NCI-H2171 treated with DMSO at 0.1 percent for 48 hours (cell line): ENCODE measurements around the gene ACTN1.
"Not testable (repeated sequence)": the region's sequence is repeated elsewhere in the genome, so short reads cannot be mapped to it uniquely, and the experiment has no call there.

Experiments
- DNase-seq: peaks from one replicate; lab custom pipeline; 2025; lab: John Stamatoyannopoulos, UW

The ACTN1 gene

DNA sequence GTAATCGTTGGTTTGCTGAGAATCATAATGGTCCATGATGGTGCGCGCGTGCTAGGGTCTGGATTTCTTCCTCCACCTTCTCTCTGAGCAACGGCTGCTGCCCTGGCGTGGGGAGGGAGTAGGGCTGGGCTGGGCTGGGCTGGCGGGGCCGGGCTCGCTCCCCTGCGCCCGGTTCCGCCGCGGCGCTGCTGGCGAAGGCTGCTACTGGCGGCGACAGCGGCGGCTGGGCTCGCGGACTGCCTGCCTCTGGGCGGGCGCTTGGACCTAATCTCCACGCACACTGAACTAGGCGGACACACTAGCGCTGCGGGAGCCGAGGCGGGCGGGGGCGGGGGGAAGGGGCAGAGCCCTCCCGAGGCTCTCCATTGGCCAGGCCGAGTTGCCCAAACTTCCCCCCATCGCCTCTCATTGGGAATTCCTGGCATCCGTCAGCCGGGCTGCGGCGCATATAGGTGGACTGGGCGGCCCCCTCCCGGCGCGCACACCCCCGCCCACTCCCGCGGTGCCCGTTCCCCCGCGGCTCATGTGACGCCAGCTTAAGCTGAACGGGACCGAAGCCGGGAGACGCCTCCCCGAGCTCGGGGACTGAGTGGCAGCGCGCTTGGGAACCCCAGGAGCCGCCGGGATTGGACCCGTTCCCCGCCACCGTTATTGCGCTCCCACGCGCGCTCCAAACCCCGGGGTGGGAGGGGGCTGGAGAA, at the start of gene ACTN1:
Gene ACTN1 (minus strand): TSS at position 282 of the 701 bp plus-strand sequence. CDS start 246 bp downstream, at position 36.
- peak; percentile 96 for DNase-seq

DNA sequence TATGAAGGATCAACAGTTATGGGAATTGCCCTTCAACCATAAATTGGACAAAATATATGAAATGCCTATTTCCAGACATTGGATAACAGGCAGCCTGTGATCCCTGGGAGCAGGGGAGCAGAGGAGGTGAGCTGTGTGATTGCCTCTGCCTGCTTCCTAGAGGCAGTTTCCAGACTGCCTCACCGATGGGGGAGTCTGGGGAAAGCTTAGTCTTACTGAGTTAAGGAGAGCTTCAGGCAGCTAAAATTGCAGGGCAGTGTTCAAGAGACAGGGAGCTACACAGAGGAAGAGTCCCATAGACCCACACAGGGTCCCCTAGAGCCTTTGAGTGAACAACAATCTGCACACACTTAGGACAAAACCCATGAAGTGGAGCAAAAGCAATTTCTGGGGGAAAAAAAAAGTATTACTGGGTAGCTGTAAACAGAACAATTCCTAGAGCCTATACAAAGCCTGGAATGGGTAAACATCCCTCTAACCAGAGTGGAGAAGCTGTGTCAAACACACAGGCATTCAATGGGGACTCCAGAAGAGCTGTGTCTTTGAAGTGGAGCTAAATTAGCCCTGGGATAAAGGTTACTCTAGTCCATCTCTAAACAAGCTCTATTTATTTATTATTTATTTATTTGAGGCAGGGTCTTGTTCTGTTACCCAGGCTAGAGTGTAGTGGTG, 48.3 kb upstream of the ACTN1 start:
- DNase-seq = no peak

DNA sequence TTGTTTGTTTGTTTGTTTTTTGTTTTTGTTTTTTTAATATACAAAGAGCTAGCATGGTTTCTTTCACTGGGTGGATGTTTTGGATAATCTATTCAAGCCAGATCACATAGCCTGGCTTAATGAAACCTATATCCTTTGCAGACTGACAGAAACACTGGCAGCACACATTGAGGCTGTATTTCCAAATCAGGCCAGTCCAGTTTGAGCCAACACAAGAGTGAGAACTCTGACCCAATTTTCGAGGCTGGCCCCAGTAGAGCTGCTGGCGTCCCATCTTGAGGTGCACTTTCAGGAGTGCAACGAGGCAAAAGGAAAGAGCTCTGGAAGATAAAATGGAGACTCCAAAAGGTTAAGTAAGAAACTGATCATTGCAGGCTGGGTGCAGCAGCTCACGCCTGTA, 43.9 kb upstream of the ACTN1 start:
- no peak for DNase-seq

DNA sequence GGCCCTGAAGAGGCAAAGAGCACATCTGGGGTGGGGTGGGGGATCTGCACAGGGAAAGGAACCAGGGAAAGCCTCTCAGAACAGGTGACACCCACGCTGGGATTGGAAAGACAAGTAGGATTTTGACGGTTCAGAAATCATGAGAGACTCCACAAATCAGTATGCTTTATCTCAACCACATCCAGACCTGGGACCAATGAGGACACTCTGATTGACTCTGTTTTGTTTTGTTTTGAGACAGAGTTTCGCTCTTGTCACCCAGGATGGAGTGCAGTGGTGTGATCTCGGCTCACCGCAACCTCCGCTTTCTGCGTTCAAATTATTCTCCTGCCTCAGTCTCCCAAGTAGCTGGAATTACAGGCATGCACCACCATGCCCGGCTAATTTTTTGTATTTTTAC, 43.0 kb upstream of the ACTN1 start:
- DNase-seq = not testable (repeated sequence)

DNA sequence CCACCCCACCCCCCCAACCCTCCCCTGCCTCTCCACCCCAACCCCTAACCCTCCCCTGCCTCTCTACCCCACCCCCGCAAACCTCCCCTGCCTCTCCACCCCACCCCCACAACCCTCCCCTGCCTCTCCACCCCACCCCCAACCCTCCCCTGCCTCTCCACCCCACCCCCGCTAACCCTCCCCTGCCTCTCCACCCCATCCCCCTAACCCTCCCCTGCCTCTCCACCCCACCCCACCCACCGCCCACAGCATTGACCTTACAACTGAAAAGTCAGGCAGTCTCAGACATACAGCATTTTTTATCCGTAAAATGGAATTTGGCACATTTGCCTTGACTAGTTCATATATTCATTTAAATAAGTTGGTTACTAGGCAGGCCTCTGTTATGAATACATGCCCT, 38.6 kb upstream of the ACTN1 start:
- no peak for DNase-seq

DNA sequence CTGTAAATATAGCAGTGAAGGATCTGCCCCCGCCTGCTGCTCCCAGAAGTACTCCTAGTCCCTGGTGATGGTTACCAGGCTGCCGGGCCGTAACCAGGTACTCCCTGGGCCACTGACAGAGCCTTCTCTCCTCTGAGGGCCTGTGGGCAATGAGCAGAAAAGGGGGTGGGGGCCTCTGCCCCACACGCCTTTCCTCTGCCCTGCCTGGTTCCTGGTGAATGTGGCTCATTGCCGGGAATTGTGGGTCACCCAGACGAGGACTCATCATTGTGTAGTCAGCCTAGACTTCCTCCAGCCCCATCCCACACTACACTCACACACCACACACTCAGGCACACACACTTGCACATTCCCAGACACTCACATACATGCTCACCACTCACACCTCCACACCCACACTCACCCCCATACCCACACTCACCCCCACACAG, 35.7 kb upstream of the ACTN1 start:
- no peak for DNase-seq

DNA sequence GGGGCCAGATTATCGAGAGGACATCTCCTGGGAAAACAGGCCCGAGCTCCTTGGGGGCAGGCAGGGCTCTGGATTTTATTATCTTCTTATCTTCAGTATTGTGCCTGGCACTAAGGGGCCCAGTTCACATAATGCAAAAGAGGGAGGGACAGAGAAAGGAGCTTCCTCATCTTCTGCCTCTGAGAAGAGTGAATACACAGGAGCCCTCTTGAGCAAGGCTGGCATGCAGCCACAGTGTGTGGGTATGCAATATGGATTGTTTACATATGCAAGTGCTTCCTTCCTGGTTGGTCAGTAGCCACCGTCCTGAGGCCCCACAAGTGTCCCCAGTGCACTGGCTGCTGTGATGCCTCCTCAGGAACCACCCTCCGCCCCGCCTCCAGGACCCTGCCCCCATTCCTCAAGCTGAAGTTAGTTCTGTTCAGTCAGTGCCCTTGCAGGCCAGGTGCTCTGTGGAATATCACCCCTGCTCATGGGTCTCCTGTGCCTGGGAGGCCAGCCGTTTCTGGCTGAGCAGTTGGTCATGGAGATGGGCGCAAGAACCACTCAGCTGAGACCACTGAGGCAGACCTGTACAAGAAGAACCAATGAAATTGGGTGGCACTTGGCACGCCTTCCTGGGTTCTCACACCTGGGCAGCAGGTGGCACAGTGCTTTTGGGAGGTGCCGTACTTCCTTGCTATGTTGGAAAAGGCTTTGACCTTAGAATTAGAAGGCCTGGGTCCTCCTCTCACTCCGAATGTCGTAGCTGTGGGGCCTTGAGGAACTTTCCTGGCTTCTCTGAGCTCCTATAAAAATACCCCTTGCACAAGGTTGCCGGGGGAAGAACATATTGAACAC, 35.1 kb upstream of the ACTN1 start:
- no peak for DNase-seq

DNA sequence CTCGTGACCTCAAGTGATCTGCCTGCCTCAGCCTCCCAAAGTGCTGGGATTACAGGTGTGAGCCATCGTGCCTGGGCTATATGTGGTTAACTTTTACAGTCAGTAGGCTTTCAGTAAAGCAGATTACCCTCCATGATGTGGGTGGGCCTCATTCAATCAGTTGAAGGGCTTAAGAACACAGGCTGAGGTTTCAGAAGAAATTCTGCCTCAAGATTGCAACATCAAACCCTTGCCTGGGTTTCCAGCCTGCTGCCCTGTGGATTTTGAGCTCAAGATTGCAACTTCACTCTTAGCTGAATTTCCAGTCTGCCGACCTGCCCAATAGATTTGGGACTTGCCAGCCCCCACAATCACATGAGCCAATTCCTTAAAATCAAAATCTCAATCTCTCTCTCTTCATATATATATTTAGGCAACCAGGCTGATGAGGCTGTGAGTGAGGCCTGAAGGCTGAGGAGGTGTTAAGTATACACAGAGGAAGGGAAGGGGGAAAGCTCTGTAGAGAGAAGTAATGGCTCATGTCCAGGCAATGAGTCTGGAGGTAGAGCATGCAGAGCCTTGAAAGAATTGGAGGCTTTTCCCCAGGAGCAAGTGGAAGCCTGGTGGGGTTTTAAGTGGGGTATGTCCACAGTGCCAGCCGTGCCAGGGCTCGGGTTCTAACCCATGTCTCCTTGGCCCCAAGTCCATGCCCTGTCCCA, 33.3 kb upstream of the ACTN1 start:
- no peak for DNase-seq

DNA sequence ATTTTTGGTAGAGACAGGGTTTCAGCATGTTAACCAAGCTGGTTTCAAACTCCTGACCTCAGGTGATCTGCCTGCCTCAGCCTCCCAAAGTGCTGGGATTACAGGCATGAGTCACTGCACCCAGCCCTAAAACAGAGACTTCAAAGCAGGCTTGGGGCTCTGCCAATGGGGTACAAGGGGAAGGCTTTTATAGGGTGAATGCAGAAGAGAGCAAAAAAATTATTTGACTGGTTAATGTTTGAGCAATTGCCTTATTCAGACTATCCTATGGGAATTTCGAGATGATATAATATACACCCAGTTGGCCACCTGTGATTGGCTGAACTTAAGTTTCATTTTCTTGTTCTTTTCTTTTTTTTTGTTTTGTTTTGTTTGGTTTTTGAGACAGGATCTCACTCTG, 31.5 kb upstream of the ACTN1 start:
- no peak for DNase-seq

DNA sequence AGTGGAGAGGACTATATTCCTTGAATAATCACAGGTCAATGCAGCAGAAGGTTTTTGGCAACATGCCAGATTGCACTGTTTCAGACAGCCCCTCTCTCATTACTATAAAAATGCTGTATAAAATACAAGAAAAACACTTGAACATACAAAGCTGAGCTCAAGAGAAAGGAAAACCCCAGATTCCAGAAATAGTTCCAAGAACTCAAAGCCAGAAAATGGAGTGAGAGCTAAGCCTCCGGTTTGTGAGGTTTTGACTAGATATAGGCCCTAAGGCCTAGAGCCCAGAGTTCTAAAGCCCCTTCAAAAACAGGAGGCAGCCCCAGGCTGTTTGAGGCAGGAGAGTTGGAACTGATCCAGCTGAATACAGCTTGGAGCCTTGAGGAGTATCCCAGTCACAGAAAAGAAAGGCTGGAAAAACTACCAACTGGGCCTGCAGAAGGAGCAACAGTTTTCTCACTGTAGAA, 29.4 kb upstream of the ACTN1 start:
- peak; percentile 68 for DNase-seq

DNA sequence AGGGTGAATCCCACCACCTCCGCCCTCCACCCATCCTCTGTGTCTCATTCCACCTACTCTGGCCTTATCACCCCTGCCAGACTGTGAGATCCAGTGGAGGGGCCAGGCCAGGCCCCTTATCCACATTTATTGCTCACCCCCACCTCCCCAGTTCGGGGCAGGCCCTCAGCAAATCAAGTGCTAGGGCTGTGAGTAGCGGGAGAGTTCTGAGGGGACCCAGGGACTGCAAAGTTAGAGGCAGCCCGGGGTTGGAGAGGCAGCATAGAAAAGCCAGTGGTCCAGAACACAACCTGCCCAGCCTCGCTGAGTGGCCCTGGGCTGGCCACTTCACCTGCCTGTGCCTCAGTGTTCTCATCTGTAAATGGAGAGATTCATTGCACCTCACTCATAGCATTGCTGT, 27.2 kb upstream of the ACTN1 start:
- DNase-seq = no peak

DNA sequence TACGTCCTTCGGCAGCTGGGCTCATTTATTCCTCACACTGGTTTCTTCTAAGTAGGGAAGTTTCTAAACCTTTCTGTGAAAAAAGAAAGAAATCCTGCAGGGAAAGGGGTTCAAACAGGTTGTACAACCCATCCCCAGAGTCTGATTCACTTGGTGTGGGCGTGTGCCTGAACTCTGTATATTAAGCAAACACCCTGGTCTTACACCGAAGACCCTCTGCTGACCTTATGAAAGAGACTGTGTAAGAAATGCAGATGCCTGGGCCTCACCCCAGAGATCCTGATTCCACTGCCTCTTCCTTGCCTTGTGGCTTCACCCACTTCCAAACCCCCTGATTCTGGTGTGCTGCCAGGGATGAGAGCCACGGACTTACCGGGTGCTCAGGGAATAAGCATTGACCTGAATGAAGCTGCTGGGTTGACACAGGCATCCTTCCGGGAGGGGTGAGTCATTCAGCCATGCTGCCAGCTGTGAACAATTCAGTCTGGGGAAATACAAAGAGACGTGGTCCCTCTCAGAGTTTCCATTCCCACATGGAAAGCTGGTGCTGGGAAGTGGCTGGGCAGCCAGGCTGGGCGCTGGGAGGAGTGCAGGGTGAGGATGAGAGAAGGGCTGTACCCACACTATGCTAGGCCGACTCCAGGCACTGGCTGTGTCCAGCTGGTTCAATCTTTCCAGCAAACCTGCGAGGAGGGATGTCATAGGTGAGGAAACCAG, 26.5 kb upstream of the ACTN1 start:
- DNase-seq = no peak

DNA sequence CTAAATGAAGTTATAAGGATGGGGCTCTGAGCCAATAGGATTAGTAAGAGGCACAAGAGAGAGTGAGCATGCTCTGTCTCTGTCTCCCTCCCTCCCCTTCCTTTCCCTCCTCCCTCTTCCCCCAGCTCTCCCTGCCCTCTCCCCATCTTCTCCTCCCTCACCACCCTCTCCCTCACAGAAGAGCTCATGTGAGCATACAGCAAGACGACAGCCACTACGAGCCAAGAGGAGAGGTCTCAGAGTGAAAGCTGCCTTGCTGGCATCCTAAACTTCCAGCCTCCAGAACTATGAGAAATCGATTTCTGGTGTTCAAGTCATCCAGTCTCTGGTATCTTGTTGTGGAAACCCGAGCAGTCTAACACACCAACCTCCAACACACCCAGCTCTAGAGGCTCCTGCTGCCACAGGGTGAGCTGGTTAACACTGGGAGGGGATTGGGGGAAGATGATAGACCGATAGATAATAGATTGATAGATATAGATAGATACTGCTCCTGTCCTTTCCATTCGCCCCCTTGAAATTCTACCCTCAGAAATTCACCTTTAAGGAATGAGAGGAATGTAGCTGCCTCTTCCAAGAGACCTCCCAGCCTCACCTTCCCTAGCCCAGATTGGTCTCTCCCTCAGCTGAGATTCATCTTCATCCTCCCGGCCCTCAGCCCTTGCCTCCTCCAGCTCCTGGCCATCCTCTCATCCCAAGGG, 25.8 kb upstream of the ACTN1 start:
- no peak for DNase-seq

DNA sequence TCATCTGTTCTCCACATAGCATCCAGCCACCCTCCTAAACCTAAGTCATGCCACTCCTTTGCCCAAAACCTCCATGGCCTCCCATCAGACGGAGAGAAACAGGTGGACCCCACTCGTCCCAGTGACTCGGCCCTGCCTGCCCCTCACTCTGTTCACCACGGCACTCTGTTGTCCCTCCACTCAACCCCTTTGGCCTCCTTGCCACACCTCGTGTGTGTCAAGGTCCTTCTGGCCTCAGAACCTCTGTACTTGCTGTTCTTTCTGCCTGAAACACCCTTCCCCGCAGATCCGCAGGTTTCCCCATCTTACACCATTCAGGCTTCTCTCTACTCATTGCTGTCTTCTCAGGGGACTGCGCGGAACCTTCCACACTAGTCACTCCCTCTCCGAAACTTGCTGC, 24.5 kb upstream of the ACTN1 start:
- no peak for DNase-seq

DNA sequence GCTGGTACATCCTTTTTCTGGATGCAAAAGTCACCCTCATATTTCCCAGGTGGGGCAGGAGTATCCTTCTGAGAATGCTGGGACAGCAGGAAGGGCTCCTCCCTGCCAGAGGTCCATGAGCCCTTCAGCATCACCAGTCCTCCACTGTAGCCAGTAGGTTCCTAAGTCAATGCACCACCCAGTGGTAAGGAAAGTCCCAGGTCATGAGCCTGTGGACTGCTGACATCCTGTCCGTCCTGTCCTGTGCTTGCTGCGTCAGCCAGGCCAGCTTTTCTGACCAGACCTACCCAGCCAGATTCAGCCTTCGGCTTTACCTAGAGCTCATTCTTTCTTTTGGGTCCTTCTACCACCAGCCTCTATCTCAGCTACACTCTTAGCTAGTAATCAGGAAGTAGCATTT, 23.0 kb upstream of the ACTN1 start:
- no peak for DNase-seq

DNA sequence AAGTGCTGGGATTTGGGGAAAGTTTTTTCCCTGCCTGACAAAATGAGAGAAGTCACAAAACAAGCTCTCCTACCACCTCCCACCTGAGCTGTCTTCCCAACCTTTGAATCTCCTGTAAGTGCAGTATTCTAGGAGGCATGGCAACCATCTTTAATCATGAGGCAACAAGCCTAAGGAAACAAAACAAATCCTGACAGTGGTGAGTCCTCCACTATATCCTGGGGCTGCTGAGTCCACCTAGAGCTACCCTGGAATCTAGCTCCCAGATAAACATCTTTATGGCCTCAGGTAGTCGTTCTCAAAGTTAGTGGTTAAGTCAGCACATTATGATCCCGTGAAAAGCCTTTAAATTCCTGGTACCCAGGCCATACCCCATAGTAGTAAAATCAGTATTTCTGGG, 22.3 kb upstream of the ACTN1 start:
- no peak for DNase-seq

DNA sequence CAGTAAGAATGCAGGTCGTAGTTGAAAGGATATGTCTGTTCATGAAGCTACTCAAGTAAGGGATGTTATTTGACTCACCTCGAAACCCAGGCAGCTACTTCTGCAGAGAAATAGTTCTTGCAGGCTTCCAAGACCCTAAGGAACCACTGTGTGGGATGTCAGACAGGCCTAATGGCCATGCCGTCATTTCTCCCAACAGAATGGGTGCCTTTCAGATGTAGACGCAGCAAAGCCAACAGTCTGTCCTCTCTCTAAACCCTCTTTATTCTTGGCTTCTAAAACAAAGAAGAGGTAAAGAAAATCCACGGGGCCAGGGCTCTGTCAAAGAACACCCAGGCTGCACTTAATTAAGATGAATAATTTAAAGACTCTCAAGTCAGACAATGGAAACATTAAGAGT, 19.0 kb upstream of the ACTN1 start:
- DNase-seq = no peak

DNA sequence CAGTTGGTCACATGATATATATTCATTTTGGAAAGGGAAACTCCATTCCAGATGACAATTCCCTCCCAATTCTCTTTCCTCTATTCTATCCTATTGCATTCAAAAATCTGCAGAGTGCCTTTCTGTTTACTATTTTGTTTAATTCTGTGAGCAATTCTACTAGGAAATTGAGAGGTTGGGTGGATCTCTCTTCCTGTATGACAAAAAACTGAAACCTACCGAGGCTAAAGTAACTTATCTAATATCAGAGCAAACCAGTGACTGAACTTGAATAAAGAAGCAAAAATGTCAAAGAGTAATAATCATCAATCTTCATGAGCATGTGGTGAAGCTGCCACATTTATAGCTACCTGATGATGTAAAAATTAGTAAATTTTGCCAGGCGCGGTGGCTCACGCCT, 16.6 kb upstream of the ACTN1 start:
- no peak for DNase-seq

DNA sequence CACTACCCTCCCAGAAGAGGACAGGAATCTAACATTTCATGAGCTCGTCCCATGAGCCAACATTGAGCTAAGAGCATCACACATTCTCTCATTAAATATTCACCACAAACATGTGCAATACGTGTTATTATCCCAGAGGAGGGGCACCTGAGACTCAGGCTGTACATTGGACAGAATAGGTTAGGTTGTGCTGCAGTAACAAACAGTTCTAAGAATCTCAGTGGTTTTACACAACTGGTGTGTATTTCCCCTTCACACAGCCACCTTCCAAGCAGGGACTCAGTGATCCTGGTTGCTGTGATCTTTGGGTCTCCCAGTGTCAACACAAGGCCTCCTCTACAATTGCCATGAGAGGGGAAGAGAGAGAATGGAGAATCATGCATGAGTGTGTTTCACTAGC, 15.0 kb upstream of the ACTN1 start:
- DNase-seq = no peak

DNA sequence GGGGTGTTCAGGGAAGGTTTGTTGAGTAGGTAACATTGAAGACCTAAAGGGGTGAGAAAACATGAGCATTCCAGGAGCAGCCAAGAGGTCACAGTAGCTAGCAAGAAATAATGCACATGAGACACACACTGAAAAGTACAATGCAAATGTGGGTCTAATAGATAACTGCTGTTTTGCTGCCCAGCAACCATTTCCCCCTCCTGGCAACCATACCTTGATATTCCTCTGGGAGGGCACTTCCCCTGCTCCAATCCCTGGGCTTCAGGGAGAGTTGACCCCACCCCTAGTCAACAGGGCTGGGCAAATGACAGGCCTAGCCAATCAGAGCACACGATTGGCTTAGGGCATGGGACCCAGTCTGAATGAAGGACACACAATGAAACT, 8.5 kb upstream of the ACTN1 start:
- DNase-seq = peak; percentile 41
